HepG2 (cell line): ENCODE data around the gene DLEC1. TPM values are rescaled to one million over a fixed set of nuclear protein-coding genes. Genes with fewer than 3 reads are reported as not detected.

Source experiments
- ADNP ChIP-seq: sonication (generic); formaldehyde crosslinking; IDR thresholded peaks from 2 replicates; pipeline ENCODE4 v1.4.0; 2020; ENCODE audit warnings: missing genetic modification reagents
- ARHGAP35 ChIP-seq: sonication (generic); formaldehyde crosslinking; IDR thresholded peaks from 2 replicates; pipeline ENCODE4 v1.9.0; 2022; ENCODE audit warnings: mild to moderate bottlenecking, inconsistent platforms, moderate library complexity, missing genetic modification reagents, borderline replicate concordance
- KLF11 ChIP-seq: IDR thresholded peaks from 2 replicates; pipeline ENCODE4 v1.6.1; 2016; ENCODE audit warnings: missing compliant biosample characterization
- SIX4 ChIP-seq: sonication (generic); formaldehyde crosslinking; IDR thresholded peaks from 2 replicates; pipeline ENCODE4 v1.4.0; 2020; ENCODE audit warnings: missing genetic modification reagents
- SUZ12 ChIP-seq: fragments of 150-350 bp; IDR thresholded peaks from 2 replicates; pipeline ENCODE4 v1.6.1; 2014; ENCODE audit warnings: low read depth, low read length
- TSC22D2 ChIP-seq: sonication (generic); formaldehyde crosslinking; IDR thresholded peaks from 2 replicates; pipeline ENCODE4 v1.5.1; 2020; ENCODE audit warnings: missing genetic modification reagents, mild to moderate bottlenecking, borderline replicate concordance
- ZNF34 ChIP-seq: sonication (generic); formaldehyde crosslinking; IDR thresholded peaks from 2 replicates; pipeline ENCODE4 v1.4.0; 2020; ENCODE audit warnings: mild to moderate bottlenecking, missing genetic modification reagents, borderline replicate concordance
- polyA plus RNA-seq, 8 experiments: library from polyadenylated mRNA; depleted of rRNA in 3 of 8; stranded (reverse) in 7 of 8; unstranded in 1 of 8; fragments of >200 nt; fragmentation: Illumina TruSeq in 4 of 8; extraction: Trizol in 4 of 8; gene quantifications; 2 replicates each; pipeline versions ENCODE4 v1.2.1 to v1.2.3, GENCODE V29; 2011 to 2016; ENCODE audit warnings: low read depth in 4 of 8, missing spikeins in 1 of 8, mixed read lengths in 1 of 8; ENCODE audit not compliant: insufficient read depth in 1 of 8
- total RNA-seq, 5 experiments: library from RNA; depleted of rRNA; stranded (reverse); fragments of >200 nt; fragmentation: Illumina TruSeq; extraction: Trizol; gene quantifications; 2 replicates each; pipeline ENCODE4 v1.2.3, GENCODE V29; 2016; ENCODE audit warnings: low read depth in 1 of 5
- TF ChIP-seq, protein P1 (sequence below): IDR thresholded peaks from 2 replicates; pipeline ENCODE4 v1.4.0; 2020; ENCODE audit warnings: mild to moderate bottlenecking, missing genetic modification reagents
- TF ChIP-seq, protein P2 (sequence below): sonication (generic); formaldehyde crosslinking; IDR thresholded peaks from 2 replicates; pipeline ENCODE4 v1.4.0; 2020; ENCODE audit warnings: mild to moderate bottlenecking, missing genetic modification reagents
- TF ChIP-seq, protein P3 (sequence below): sonication (generic); formaldehyde crosslinking; IDR thresholded peaks from 2 replicates; pipeline ENCODE4 v1.4.0; 2020; ENCODE audit warnings: mild to moderate bottlenecking, missing genetic modification reagents
- TF ChIP-seq, protein P4 (sequence below): sonication (generic); formaldehyde crosslinking; IDR thresholded peaks from 2 replicates; pipeline ENCODE4 v1.4.0; 2020; ENCODE audit warnings: mild to moderate bottlenecking, missing genetic modification reagents, borderline replicate concordance

The DLEC1 gene
- total and polyA plus RNA-seq, 2 of the 13 experiments (the other 11 are each of a cell fraction or from before 2014, with no cell fraction given) = 0.09 TPM; not detected in 1

DNA sequence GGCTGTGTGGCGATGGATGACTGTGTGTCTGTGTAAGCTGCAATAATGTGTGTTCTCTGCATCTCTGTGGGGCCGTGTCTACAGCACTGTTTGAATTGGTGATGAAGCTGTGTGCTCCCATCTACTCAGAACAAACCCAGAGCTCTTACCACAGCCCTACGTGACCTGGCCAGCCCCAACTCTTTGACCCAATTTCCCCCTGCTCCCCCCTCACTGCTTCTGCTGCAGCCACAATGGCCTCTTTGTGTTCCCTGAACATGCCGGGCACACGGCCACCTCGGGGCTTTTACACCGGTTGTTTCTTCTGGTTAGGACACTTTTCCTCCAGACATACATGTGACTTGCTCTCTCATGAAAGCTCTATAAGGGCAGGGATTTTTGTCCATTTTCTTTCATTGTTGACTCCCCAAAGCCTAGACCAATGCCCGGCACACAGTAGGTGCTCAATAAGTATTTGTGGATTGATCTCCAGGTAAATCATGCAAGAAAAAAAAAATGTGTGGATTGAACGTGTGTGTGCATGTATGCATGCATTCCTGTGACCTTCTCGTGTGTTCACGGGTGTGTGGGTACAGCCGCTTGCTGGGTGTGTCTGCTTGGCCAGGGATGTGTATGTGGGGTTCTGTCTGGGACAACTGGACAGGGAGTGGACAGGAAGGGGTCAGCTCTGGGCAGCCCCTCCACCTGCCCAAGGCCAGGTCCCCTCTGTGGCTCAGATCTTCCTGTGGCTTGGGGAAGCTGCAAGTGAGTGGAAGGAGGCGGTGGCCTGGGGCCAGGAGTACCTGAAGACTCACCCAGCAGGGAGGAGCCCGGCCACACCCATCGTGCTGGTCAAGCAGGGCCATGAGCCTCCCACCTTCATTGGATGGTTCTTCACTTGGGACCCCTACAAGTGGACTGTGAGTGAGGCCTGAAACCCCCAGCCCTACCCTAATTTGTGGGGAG lies 33.7 kb upstream of the DLEC1 start (continued):
- TF ChIP-seq SUZ12 (no peak), ADNP (CRISPR knock-in tag) (no peak), ARHGAP35 (no peak), ZNF34 (CRISPR knock-in tag) (no peak), SIX4 (no peak), TSC22D2 (CRISPR knock-in tag) (no peak), KLF11 (peak; percentile 76; the same call in 1 of the 2 replicates)
- TF ChIP-seq, protein P1, sequence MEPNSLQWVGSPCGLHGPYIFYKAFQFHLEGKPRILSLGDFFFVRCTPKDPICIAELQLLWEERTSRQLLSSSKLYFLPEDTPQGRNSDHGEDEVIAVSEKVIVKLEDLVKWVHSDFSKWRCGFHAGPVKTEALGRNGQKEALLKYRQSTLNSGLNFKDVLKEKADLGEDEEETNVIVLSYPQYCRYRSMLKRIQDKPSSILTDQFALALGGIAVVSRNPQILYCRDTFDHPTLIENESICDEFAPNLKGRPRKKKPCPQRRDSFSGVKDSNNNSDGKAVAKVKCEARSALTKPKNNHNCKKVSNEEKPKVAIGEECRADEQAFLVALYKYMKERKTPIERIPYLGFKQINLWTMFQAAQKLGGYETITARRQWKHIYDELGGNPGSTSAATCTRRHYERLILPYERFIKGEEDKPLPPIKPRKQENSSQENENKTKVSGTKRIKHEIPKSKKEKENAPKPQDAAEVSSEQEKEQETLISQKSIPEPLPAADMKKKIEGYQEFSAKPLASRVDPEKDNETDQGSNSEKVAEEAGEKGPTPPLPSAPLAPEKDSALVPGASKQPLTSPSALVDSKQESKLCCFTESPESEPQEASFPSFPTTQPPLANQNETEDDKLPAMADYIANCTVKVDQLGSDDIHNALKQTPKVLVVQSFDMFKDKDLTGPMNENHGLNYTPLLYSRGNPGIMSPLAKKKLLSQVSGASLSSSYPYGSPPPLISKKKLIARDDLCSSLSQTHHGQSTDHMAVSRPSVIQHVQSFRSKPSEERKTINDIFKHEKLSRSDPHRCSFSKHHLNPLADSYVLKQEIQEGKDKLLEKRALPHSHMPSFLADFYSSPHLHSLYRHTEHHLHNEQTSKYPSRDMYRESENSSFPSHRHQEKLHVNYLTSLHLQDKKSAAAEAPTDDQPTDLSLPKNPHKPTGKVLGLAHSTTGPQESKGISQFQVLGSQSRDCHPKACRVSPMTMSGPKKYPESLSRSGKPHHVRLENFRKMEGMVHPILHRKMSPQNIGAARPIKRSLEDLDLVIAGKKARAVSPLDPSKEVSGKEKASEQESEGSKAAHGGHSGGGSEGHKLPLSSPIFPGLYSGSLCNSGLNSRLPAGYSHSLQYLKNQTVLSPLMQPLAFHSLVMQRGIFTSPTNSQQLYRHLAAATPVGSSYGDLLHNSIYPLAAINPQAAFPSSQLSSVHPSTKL (CRISPR knock-in tag) = peak; percentile 51
- TF ChIP-seq, protein P2, sequence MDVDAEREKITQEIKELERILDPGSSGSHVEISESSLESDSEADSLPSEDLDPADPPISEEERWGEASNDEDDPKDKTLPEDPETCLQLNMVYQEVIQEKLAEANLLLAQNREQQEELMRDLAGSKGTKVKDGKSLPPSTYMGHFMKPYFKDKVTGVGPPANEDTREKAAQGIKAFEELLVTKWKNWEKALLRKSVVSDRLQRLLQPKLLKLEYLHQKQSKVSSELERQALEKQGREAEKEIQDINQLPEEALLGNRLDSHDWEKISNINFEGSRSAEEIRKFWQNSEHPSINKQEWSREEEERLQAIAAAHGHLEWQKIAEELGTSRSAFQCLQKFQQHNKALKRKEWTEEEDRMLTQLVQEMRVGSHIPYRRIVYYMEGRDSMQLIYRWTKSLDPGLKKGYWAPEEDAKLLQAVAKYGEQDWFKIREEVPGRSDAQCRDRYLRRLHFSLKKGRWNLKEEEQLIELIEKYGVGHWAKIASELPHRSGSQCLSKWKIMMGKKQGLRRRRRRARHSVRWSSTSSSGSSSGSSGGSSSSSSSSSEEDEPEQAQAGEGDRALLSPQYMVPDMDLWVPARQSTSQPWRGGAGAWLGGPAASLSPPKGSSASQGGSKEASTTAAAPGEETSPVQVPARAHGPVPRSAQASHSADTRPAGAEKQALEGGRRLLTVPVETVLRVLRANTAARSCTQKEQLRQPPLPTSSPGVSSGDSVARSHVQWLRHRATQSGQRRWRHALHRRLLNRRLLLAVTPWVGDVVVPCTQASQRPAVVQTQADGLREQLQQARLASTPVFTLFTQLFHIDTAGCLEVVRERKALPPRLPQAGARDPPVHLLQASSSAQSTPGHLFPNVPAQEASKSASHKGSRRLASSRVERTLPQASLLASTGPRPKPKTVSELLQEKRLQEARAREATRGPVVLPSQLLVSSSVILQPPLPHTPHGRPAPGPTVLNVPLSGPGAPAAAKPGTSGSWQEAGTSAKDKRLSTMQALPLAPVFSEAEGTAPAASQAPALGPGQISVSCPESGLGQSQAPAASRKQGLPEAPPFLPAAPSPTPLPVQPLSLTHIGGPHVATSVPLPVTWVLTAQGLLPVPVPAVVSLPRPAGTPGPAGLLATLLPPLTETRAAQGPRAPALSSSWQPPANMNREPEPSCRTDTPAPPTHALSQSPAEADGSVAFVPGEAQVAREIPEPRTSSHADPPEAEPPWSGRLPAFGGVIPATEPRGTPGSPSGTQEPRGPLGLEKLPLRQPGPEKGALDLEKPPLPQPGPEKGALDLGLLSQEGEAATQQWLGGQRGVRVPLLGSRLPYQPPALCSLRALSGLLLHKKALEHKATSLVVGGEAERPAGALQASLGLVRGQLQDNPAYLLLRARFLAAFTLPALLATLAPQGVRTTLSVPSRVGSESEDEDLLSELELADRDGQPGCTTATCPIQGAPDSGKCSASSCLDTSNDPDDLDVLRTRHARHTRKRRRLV (CRISPR knock-in tag) = no peak
- TF ChIP-seq, protein P3, sequence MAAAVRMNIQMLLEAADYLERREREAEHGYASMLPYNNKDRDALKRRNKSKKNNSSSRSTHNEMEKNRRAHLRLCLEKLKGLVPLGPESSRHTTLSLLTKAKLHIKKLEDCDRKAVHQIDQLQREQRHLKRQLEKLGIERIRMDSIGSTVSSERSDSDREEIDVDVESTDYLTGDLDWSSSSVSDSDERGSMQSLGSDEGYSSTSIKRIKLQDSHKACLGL (CRISPR knock-in tag) = no peak
- TF ChIP-seq, protein P4, sequence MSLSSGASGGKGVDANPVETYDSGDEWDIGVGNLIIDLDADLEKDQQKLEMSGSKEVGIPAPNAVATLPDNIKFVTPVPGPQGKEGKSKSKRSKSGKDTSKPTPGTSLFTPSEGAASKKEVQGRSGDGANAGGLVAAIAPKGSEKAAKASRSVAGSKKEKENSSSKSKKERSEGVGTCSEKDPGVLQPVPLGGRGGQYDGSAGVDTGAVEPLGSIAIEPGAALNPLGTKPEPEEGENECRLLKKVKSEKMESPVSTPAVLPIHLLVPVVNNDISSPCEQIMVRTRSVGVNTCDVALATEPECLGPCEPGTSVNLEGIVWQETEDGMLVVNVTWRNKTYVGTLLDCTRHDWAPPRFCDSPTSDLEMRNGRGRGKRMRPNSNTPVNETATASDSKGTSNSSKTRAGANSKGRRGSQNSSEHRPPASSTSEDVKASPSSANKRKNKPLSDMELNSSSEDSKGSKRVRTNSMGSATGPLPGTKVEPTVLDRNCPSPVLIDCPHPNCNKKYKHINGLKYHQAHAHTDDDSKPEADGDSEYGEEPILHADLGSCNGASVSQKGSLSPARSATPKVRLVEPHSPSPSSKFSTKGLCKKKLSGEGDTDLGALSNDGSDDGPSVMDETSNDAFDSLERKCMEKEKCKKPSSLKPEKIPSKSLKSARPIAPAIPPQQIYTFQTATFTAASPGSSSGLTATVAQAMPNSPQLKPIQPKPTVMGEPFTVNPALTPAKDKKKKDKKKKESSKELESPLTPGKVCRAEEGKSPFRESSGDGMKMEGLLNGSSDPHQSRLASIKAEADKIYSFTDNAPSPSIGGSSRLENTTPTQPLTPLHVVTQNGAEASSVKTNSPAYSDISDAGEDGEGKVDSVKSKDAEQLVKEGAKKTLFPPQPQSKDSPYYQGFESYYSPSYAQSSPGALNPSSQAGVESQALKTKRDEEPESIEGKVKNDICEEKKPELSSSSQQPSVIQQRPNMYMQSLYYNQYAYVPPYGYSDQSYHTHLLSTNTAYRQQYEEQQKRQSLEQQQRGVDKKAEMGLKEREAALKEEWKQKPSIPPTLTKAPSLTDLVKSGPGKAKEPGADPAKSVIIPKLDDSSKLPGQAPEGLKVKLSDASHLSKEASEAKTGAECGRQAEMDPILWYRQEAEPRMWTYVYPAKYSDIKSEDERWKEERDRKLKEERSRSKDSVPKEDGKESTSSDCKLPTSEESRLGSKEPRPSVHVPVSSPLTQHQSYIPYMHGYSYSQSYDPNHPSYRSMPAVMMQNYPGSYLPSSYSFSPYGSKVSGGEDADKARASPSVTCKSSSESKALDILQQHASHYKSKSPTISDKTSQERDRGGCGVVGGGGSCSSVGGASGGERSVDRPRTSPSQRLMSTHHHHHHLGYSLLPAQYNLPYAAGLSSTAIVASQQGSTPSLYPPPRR (CRISPR knock-in tag) = peak; percentile 44; the same call in 1 of the 2 replicates
